Subcutaneous adipose tissue (tissue), 4 donors: Measurements from ENCODE around the gene NUB1. TPM values are rescaled to one million over a fixed set of nuclear protein-coding genes. Genes with fewer than 3 reads are reported as not detected.

ENCODE experiments used
- total RNA-seq, 4 donors: library from RNA; depleted of rRNA; stranded (reverse); fragments of >200 nt; gene quantifications; one replicate each; pipeline ENCODE4 v1.1.0, GENCODE V29; 2016
- TF ChIP-seq, protein P1 (sequence below): fragments of 450-650 bp; IDR thresholded peaks from one replicate; pipeline ENCODE4 v1.5.1; 2016; ENCODE audit warnings: low read depth, mild to moderate bottlenecking, control low read depth, antibody characterized with exemption, moderate library complexity

The NUB1 gene
- total RNA-seq, 4 donors from 2014 or later = 59.2 to 95.4 (median 66.1) TPM

DNA sequence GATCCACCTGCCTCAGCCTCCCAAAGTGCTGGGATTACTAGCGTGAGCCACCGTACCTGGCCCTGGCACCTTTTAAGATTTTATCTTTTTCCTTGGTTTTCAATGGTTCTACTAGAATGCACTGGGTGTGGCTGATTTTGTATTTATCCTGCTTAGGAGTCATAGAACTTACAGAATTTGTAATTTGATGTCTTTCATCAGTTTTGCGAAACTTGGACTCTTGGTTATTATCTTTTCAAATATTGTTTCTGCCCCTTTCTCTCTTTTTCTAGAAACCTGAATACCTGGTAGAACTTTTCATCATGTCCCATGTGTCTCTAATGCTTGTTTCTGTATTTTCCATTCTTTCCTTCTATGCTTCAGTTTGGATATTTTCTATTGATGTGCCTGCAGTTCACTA, 2.8 kb upstream of the NUB1 start:
- TF ChIP-seq, protein P1, sequence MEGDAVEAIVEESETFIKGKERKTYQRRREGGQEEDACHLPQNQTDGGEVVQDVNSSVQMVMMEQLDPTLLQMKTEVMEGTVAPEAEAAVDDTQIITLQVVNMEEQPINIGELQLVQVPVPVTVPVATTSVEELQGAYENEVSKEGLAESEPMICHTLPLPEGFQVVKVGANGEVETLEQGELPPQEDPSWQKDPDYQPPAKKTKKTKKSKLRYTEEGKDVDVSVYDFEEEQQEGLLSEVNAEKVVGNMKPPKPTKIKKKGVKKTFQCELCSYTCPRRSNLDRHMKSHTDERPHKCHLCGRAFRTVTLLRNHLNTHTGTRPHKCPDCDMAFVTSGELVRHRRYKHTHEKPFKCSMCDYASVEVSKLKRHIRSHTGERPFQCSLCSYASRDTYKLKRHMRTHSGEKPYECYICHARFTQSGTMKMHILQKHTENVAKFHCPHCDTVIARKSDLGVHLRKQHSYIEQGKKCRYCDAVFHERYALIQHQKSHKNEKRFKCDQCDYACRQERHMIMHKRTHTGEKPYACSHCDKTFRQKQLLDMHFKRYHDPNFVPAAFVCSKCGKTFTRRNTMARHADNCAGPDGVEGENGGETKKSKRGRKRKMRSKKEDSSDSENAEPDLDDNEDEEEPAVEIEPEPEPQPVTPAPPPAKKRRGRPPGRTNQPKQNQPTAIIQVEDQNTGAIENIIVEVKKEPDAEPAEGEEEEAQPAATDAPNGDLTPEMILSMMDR = no peak

GRCh38 chr7:151339651-151340382, 1.8 kb upstream of the NUB1 start:
- TF ChIP-seq, protein P1 = no peak

DNA sequence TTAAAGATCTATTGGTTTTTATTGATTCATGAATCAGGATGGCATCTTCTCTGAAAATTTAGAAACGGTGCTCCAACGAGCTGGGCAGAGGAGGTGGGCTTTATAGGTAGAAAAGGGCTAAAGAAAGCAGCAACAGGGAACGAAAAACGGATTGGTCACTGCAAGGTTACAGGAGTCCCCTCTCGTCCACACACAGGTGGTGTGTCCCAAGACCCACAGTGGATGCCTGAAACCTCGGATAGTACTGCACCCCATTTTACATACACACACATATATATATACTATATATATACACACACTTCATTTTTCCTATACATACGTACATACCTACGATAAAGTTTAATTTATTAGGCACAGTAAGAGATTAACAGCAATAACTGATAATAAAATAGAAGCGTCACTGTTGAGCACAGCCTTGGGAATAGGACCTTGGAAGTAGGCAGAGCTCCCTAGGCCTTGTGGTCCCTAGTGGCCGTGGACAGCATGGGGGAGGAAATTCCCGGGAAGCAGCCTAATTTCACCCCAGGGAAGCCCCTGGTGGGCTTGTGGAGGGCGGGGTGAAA, 737 bp upstream of the NUB1 start:
- TF ChIP-seq, protein P1 = no peak

DNA sequence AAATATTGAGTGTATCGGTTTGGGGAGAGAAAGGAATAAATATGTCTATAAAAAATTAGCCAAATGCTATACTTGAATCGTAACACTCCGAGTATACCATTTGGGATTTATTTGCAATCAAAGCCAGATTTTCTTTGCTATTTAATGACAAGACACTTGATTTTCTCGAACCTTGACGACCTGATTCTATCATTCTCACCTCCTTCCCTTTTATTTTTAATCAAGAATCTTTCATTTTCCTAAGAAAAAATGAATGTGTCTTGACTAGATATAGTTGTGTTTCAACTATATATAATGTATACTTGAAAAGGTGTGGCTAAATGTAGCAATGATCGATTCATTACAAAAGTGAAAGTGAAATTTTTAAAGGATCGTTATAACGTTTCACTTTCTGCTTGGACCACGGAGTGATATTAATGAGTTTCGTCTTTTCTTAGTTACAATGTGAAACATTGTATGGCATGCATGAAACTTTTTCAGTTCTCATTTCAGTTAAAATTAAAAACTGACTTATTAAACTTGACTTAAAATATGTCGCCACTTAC, 562 bp downstream of the NUB1 start:
- TF ChIP-seq, protein P1 = no peak

- TF ChIP-seq, protein P1 = no peak
These were observed 1.2 kb downstream of the NUB1 start for GRCh38 chr7:151342811-151343210.

GRCh38 chr7:151343516-151343915, 1.9 kb downstream of the NUB1 start:
- TF ChIP-seq, protein P1 = no peak
